Muscle of arm (tissue), 12 donors: ENCODE measurements around the gene ASTN2. TPM values are rescaled to one million over a fixed set of nuclear protein-coding genes. Genes with fewer than 3 reads are reported as not detected.

Source experiments
- DNase-seq: peaks from one replicate; pipeline ENCODE4 v3.0.0-alpha.2; 2013
- polyA plus RNA-seq, 12 donors: library from polyadenylated mRNA; unstranded; fragments of 120-200 nt; gene quantifications; one replicate each; pipeline ENCODE4 v1.2.1, GENCODE V29; 2013; ENCODE audit not compliant: insufficient read length in 12 of 12

Gene ASTN2
- polyA plus RNA-seq, 12 donors = 3.7 to 15.7 (median 5.5) TPM; not detected in 2

DNA sequence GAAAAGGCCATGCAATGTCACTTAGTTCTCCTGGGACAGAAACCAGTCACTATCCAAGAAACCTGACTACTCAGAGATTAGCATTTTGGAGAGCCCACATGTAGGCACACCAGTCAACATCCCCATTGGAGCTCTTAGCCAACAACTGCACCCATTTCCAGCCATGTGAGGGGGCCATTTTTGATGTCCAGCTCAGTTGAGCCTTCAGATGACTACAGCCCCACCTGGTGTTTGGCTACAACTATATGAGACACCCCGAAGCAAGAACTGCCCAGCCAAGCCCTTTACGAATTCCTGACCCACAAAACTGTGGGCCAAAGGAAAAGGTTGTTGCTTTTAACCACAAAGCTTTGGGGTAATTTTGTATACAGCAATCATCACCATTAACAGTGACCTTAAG is 300.1 kb downstream of the ASTN2 start:
- DNase-seq = no peak

DNA sequence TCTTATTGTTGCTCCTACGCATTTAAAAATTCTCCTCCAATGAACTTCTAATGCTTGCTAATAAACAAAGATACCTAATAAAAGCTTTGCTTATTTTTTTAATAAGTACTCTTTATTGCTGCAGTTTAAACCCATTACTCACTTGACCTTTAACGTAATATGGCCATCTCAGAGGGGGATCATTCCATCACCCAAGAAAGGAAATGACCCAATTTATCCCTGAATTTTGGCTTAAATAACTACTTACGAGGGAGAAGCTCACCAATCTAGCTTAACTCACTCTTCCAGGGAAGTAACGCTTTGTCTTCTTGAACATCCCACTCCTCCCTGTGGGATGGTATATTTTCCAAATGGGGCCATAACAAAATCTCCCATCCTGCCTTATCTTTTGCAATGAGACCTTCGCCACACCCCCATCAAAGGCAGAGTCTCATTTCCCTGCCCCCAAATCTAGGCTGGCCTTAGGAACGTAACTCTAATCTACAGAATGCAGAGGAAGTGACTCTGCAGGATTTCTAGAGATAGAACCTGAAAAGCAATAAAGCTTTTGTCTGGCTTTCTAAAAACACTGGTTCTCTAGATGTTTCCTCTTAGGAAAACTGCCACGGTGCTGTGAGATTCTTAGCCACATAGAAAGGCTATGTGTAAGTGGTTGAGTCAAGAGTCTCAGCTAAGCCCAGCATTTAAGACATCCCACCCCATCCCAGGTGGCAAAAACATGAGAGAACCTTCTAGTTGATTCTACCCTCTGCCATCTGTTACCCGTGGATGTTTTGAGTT is 310.0 kb downstream of the ASTN2 start:
- DNase-seq = no peak

DNA sequence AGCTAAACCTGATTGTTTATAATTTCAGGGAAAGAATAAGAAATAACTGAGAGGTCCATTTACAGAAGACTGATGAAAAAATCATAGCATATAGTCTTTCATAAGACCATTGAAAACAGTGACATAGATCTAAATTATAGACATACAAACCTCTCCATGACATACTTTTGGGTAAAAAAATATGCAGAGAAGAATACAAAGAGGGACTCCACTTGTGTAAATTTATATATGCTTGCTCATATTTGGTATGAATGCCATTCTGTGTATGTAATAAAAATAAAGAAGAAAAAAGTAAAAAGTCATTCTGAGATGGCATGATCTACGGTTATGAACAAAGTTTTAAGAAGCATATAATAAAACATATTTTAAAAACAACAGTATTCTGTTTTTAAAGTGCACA is 310.7 kb downstream of the ASTN2 start:
- DNase-seq = no peak

DNA sequence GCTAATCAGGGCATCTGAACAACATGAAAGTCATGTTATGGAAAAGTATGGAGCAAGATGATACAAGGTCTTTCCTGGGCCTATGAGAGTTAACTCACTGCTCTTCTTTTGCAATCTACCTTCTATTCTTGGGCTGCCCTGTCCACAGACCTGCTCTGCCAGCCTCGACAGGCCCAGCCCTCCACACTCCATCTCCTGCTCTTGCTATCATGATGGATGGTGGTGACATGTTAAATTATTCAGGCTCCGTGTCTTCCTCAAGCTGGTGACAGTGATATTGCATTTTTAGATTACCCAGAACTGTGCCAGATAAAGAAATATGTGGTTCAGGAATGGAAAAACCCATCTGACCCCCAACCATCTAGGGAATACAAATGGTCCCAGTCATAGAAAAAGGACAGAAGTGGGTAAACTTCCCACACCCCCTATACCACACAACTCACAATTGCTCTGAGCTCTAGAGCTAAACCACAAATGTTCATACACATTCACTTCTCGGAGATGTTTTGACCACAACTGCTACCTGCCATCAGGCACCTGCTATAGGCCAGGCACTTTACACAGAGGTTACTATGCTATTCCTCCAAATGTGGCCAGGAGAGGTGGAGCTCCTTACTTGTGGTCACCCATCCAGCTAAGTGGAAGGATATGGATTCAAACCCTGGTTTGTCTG is 311.3 kb downstream of the ASTN2 start:
- DNase-seq = no peak

DNA sequence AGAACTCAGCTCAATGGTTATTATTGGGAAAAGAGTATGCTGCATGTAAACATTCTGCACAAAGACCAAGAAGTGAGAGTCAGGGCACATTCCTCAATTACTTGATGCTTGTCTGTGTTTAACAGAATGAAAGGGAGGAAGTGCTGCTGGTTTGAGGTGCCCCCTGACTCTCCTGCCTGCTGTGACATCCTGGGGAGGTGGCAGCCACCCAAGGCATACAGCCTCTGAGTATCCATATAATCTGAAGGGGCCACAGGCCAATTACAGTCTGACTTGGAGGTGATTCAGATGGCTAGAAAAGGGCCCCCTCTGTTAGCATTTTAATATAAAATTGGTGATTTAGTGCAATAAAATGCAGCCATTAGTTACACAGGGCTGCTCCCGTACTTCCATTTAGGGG is 313.8 kb downstream of the ASTN2 start:
- no peak for DNase-seq

DNA sequence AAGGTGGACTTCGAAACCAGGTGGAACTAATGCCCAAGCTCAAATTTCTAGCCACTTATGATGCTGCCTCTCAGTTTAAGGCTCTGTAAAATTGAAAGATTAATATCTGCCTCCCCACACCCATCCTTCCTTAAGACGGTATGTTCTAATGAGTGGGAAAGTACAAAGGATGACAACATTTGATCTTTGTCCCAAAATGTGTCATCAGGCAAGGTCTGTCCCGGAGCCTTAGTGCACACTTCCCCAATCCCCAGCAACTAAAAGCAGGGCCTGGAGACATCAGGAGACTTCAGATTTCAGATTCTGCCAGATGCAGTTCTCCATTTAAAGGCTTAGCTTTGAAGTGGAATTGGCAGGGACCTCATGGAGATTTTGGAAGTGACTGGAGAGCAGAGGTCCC is 316.5 kb downstream of the ASTN2 start:
- no peak for DNase-seq

DNA sequence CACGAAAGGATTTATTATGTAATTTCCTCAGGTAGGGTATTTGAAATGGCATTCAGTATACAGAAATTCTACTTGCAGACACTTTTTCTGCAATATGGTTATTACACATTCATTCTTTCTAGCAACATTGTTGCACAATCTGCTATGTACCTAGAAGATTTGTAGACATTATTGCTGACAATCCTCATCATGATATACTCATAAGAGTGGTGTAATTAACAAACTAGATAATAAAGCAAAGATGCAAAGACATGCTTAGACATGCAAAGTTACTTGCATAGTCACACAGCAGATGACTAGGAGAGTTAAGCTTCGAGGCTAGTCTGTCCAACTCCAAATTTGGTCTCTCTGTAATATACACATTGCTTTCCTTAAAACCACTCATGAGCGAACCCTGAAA is 317.1 kb downstream of the ASTN2 start:
- no peak for DNase-seq

DNA sequence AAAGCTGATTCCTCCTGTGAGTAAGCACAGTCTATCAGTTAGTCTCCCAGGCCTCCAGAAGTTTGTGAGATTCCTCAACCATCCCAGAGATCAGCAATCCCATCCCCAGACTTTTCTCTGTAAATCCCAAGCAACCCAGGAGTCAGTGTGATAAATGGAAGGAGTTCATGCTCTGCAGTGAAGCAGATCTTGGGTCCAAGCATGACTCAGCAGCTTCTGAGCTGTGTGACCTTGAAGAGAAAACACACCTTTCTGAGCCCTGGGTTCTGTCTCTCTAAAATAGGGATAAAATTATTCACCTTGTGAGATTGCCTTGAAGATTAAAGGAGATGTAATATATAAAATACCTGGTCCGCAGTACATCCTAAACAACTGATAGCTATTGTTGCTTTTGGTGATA is 318.7 kb downstream of the ASTN2 start:
- no peak for DNase-seq

DNA sequence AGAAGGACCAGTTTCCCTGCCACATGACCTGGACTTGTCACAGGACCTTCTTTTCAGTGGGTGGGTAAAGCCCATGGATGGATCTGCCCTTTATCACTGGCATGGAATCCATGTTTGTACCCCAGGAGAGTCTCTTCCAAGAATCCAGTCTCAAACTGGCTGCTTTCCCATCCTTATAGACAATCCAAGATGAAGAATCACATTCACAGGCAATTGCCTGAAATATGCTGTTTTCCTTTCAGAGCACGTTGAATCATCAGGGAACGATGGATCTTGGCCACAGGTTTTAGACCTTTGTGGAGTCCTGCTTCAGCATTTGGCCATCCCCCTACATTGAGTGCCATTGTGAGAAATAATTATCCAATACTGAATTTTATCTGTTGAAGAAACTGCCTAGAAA is 319.8 kb downstream of the ASTN2 start:
- DNase-seq = peak; percentile 23

DNA sequence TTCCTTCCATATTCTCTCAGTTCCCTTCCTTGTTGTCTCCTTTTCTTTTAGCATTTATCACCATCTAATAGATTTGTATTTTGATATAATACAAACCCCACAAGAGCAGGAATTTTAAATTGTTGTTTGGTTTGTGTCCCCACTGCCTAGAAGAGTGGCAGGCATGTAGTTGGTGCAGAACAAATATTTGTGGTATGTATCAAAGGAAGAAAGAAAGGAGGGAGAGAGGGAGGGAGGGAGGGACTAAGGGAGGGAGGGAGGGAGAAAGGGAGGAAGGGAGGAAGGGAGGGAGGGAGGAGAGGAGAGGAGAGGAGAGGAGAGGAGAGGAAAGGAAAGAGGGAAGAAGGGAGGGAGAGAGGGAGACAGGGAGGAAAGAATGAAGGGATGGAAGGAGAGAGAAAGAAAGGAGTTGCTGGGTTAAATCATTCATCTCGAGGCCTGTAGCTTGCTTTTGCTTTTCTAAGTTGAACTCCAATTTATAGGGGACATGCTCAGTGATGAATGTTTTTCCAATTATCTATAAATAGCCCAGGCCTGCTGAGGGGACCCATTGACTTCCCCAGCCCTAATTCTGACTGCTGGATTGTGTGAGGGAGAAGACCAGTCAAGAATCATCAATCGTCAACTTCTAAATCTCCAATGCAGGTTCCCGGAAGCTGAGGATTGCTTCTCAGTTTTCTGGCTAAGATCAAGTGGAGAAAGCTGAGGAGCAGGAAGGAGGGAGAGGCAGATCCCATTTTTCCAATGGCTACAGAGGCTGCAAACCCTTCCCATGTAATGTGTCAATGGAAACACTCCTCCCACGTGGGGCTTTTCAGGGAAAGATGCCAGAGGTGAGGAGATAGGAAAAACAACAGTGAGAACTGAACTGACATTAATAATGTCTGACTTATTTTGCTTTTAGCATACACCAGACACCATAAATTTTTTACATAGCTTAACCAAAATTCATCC is 320.7 kb downstream of the ASTN2 start:
- peak; percentile 65 for DNase-seq

DNA sequence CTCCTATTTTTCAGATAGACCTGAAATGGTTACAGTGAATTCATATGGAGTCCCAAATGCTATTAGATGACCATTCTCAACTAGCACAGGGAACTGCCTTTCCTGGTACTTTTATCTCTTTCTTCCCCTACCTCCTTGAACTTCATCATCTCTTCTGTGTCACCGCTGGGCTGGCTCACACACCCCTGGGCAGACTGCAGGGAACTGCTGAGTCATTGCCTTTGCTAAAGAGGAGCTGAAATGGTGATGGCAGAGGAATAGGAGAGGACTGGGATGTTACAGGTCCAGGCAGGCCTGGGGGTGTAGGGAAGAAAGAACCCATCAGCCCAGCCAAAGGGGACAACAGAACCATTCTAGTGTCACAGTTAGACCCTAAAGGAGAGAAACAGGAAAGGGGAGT is 322.3 kb downstream of the ASTN2 start:
- DNase-seq = no peak

DNA sequence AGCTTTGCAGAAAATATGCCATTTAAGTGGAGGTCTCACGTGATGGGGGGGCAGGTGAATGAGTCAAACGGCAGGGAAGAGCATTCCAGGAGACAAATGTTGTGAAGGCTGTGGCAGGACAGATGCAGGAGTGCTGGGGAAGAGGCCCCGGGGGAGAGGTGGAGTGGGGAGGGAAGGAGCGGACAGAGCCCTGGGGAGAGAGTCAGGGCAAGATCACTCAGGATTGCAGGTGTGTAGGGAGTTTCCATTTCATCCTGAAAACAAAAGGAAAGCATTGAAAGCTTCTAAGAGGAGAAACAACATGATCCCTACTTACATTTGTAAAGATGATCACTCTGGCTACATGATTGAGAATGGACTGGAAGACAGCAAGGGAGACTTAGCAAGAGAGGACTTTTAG is 323.3 kb downstream of the ASTN2 start:
- no peak for DNase-seq

DNA sequence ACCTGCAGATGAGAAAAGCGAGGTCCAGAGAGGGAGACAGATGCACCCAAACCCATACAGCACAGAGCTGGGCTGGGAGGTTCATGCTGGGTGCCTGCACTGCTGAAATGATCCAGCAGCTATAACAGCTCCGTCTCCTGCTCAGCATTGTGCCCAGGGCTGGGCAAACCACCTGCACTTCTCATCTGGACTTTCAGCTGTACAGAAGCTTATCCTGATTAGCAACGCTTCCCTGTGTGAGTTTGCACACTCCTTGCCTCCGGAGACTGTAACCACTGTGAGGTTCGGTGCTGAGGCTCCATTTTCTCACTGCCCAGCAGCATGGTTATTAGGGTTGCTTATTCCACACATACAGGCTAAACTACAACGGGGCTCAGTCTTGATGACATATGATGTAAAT is 326.1 kb downstream of the ASTN2 start:
- no peak for DNase-seq

DNA sequence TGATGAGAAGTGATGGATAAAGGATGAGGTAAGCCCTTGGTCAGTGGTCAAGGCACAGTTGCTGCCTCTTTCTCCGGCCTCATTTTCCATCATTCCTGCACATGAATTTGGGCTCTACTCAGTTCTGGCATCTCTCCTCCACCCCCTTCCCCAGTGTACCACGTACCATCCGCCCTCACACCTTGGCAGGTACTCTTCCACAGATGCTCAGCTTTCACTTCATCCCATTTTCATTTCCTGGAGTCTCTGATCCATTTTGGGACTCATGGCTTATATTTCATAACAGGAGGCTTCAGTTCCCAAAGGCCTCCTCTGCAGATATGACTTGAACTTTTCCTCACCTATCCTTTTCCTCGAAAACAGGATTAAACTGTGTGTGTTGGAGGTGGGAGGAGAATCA is 326.7 kb downstream of the ASTN2 start:
- no peak for DNase-seq

DNA sequence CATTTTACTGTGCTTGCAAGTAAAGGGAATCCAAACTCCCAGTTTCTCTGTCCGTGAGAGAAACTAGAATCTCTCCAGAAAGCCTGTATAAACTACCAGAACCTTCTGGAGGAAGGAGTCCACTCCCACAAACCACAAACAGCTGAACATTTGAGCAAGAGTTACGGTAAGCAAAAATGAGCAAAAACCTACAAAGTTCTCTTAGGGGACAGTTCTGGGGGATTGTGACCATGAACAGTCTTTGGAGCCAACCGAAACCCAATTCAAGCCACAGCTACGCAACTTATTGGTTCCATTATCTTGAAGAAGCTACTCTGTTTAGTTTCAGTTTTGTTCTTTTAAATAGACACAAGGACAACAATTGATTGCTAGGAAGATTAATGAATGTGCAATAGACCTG is 330.6 kb downstream of the ASTN2 start:
- DNase-seq = no peak

DNA sequence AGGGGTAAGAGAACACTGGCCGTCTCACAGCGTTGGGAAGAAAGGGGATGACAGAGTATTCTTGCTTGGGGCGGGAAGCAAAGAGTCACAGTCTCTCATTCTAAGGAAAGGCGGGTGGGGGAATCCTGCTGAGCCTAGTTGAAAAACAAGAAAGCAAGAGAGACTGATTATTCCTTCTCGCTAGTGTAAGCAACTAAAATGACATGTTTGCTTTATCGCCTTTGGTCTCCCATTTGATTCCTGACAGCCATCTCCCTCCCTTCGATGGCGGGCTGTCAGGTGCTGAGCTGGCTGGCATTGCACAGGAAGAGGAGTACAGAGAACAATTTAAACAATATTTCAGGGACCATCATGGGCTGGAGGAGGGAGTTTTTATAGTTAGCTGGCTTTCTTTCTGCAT is 331.3 kb downstream of the ASTN2 start:
- no peak for DNase-seq

DNA sequence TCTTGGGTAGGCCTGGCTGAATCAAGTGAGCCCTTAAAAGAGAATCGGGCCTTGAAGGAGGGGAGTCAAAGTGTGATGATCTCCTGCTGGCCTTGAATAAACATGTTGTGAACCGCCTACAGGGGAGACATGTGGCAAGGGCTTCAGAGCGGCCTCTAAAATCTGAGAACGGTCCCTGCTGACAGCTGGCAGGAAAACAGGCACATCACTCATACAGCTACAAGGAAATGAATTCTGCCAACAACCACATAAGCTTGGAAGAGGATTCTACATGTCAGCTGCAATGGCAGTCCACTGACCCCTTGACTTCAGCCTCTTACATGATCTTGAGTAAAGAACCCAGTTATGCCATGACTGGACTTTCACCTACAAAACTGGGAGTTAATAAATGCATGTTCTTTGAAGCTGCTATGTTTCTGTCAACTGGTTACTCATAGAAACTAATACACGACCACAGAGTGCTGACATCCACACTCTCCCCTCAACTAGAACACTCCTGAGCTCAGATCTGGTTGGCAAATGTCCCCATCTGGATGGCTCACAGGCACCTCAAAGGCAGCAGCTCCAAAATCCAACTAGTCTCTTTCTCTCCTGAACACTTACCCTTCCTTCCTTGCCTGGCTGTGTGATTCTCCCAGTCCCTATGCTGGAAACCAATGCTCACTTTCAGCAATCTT is 333.1 kb downstream of the ASTN2 start:
- DNase-seq = no peak

DNA sequence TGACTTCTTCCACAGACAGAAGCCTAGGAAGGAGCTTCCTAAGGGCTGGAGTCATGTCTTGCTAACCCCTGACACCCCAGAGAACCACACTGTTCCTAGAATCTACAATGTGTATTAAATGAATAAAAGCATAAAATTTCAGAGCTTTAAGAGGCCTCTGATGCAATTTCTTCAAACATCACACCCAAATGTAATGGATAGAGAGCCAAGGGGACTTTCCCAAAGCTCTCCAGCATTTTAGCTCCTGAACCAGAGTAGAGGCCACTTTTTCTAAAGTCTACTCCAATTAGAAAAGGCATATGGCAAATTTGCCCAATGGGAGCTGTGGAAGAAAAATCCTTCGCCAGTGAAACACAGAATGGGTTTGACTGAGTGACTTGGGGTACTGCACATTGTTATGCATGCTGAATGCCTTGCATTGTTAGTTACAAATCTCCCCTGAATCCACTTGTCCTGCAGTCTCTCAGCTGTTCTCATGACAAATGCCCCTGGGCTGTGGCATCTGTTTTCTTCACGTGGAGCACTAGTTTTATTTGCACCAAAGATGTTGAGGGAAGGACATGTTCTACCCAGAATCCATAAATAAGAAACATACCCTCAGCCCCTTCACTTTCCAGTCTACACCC is 334.0 kb downstream of the ASTN2 start:
- DNase-seq = no peak

DNA sequence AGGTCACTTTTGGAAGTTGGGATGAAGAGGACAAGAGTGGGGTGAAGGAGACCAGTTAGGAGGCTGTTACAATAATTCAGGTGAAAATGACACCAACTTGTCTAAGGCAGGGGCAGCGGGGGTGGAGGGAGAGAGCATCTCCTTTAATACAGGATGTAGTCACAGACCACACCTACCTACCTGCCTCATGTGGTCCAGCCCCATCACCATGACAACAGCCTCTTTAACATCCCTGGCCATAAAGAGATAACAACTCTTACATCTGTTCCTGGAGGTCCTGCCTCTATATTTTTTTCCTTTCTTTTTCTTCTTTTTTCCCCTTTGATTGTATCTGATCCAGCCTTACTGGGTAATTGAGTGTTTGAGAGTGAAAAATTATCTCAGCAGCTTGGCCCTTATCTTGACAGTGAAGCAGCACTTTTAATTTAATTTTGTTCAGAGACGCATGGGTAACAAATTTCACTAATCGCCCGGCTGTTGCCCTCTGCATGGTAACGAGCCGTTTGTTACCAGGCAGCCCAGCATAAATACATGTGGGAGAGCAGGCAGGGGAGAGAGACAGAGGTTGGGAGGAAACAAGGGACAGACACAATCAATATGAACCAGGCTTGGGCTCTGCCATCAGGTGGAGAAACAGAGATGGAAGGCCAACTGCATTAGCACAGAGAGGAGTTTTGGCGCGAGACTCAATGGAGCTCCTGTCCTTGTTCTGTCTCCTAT is 338.1 kb downstream of the ASTN2 start:
- DNase-seq = no peak

DNA sequence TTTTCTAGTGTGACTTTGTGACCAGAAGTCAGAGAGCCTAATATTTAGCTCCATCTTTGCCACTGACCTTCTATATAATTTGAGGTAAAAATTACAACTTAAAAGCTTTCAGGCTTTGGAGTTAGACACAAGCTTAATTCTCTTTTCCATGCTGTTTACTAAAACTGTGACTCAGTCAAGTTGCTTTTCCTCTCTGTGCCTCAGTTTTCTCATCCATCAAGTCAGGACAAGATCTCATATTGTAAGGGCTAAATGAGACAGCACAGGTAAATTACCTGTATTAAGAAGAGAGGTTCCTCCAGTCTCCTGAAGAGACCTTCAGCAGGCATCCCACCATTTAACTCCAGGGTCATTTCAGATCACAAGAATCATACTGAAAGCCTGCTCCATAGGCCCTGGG is 339.2 kb downstream of the ASTN2 start:
- DNase-seq = no peak
